GM23338 (cell line): ENCODE data around the gene ZFYVE26. TPM values are rescaled to one million over a fixed set of nuclear protein-coding genes. Genes with fewer than 3 reads are reported as not detected.
"Not testable (repeated sequence)": the region's sequence is repeated elsewhere in the genome, so short reads cannot be mapped to it uniquely, and the experiment has no call there.

Experiments
- ATAC-seq: fragments of 200-7000 bp; cut with Tn5 transposase; 3 replicates; pipeline ENCODE4 v1.9.1; 2020
- DNase-seq: peaks from one replicate; pipeline ENCODE4 v3.0.0-alpha.2; 2015; ENCODE audit warnings: low spot score
- H2AFZ ChIP-seq: fragments of 200-600 bp; sonication (generic); 2 replicates; pipeline ENCODE4 v1.8.0; 2016; ENCODE audit warnings: antibody characterized with exemption, mild to moderate bottlenecking, moderate library complexity
- H3F3A ChIP-seq: fragments of 200-600 bp; sonication (generic); replicated peaks from 2 replicates; pipeline ENCODE4 v1.8.0; 2017; ENCODE audit warnings: antibody characterized with exemption, mixed run types, low read depth
- H3K27ac ChIP-seq: fragments of 200-600 bp; sonication (generic); 2 replicates; pipeline ENCODE4 v1.6.1; 2016; ENCODE audit warnings: low read depth
- H3K27me3 ChIP-seq: fragments of 200-600 bp; sonication (generic); 2 replicates; pipeline ENCODE4 v1.8.0; 2016; ENCODE audit warnings: mild to moderate bottlenecking, mixed run types, moderate library complexity; ENCODE audit not compliant: insufficient read depth
- H3K36me3 ChIP-seq: fragments of 200-600 bp; sonication (generic); 2 replicates; pipeline ENCODE4 v1.8.0; 2016; ENCODE audit warnings: mild to moderate bottlenecking; ENCODE audit not compliant: insufficient read depth
- H3K4me1 ChIP-seq: fragments of 200-600 bp; sonication (generic); 2 replicates; pipeline ENCODE4 v1.8.0; 2016; ENCODE audit warnings: mild to moderate bottlenecking, moderate library complexity; ENCODE audit not compliant: insufficient read depth
- H3K4me2 ChIP-seq: fragments of 200-600 bp; sonication (generic); 2 replicates; pipeline ENCODE4 v1.7.1; 2017; ENCODE audit warnings: mixed run types
- H3K4me3 ChIP-seq: fragments of 200-600 bp; sonication (generic); 2 replicates; pipeline ENCODE4 v1.6.1; 2016; ENCODE audit warnings: mixed run types
- H3K79me2 ChIP-seq: fragments of 200-600 bp; sonication (generic); replicated peaks from 2 replicates; pipeline ENCODE4 v1.8.0; 2017; ENCODE audit warnings: mild to moderate bottlenecking; ENCODE audit not compliant: insufficient read depth
- H3K9me2 ChIP-seq: fragments of 200-600 bp; sonication (generic); 2 replicates; pipeline ENCODE4 v1.8.0; 2017; ENCODE audit not compliant: insufficient read depth
- H4K20me1 ChIP-seq: fragments of 200-600 bp; sonication (generic); replicated peaks from 2 replicates; pipeline ENCODE4 v1.8.0; 2017; ENCODE audit warnings: mild to moderate bottlenecking; ENCODE audit not compliant: insufficient read depth
- H3K27ac Mint-ChIP-seq: 2 replicates; pipeline ENCODE4 v1.8.0; 2020; ENCODE audit warnings: inconsistent platforms, mild to moderate bottlenecking, moderate library complexity, mixed read lengths
- H3K27me3 Mint-ChIP-seq: 3 replicates; pipeline ENCODE4 v1.8.0; 2022; ENCODE audit warnings: low read depth, mild to moderate bottlenecking, moderate library complexity, mixed read lengths, inconsistent platforms; ENCODE audit not compliant: insufficient read depth, poor library complexity
- H3K36me3 Mint-ChIP-seq: 3 replicates; pipeline ENCODE4 v1.8.0; 2021; ENCODE audit warnings: low read depth, mild to moderate bottlenecking, inconsistent platforms, moderate library complexity, mixed read lengths
- H3K4me1 Mint-ChIP-seq: 3 replicates; pipeline ENCODE4 v1.8.0; 2020; ENCODE audit warnings: mild to moderate bottlenecking, inconsistent platforms, mixed read lengths
- H3K4me3 Mint-ChIP-seq: 3 replicates; pipeline ENCODE4 v1.8.0; 2021; ENCODE audit warnings: moderate library complexity, mild to moderate bottlenecking, inconsistent platforms, mixed read lengths
- H3K9me3 Mint-ChIP-seq: 3 replicates; pipeline ENCODE4 v1.8.0; 2020; ENCODE audit warnings: moderate library complexity, mild to moderate bottlenecking, inconsistent platforms, mixed read lengths
- CREB1 ChIP-seq: fragments of 250-450 bp; sonication (Bioruptor Pico); IDR thresholded peaks from 2 replicates; pipeline ENCODE4 v1.5.0; 2020; ENCODE audit warnings: low read depth, mild to moderate bottlenecking, moderate library complexity
- CTCF ChIP-seq, 2 experiments: fragments of 200-600 bp in 1 of 2; sonication (generic) in 1 of 2; conservative IDR thresholded peaks; 2 replicates each; pipeline versions ENCODE4 v1.5.1 to v1.6.1; 2016 to 2017; ENCODE audit warnings: antibody characterized with exemption in 2 of 2, low read depth in 2 of 2, mild to moderate bottlenecking in 2 of 2, moderate library complexity in 1 of 2
- ETS1 ChIP-seq: IDR thresholded peaks from 2 replicates; pipeline ENCODE4 v1.6.1; 2016; ENCODE audit warnings: antibody characterized with exemption
- EZH2phosphoT487 ChIP-seq: fragments of 200-600 bp; sonication (generic); IDR thresholded peaks from one replicate; pipeline ENCODE4 v1.8.1; 2018; ENCODE audit warnings: antibody characterized with exemption; ENCODE audit not compliant: unreplicated experiment
- JUNB ChIP-seq: IDR thresholded peaks from one replicate; pipeline ENCODE4 v1.6.1; 2016; ENCODE audit warnings: antibody characterized with exemption; ENCODE audit not compliant: unreplicated experiment
- NANOG ChIP-seq: IDR thresholded peaks from 2 replicates; pipeline ENCODE4 v1.6.1; 2016; ENCODE audit warnings: antibody characterized with exemption, borderline replicate concordance
- POLR2AphosphoS5 ChIP-seq: IDR thresholded peaks from 2 replicates; pipeline ENCODE4 v1.6.1; 2016; ENCODE audit warnings: antibody characterized with exemption, low read depth
- REST ChIP-seq: IDR thresholded peaks from one replicate; pipeline ENCODE4 v1.6.1; 2018; ENCODE audit warnings: antibody characterized with exemption; ENCODE audit not compliant: unreplicated experiment
- STAT1 ChIP-seq: IDR thresholded peaks from one replicate; pipeline ENCODE4 v1.6.1; 2016; ENCODE audit warnings: antibody characterized with exemption; ENCODE audit not compliant: unreplicated experiment
- ZNF331 ChIP-seq: fragments of 250-450 bp; sonication (Bioruptor Pico); IDR thresholded peaks from 2 replicates; pipeline ENCODE4 v1.5.0; 2020; ENCODE audit warnings: low read depth, mild to moderate bottlenecking, moderate library complexity
- ZNF462 ChIP-seq: fragments of 250-450 bp; sonication (Bioruptor Pico); IDR thresholded peaks from 2 replicates; pipeline ENCODE4 v1.5.0; 2020; ENCODE audit warnings: mild to moderate bottlenecking, moderate library complexity
- polyA plus RNA-seq: library from polyadenylated mRNA; unstranded; fragments of >200 nt; fragmentation: Nextera tagmentation; extraction: Ambion mirVana; gene quantifications from 2 replicates; pipeline ENCODE4 v1.2.1, GENCODE V29; 2016
- total RNA-seq: library from RNA; depleted of rRNA; stranded (reverse); fragments of >200 nt; shearing (Covaris generic); gene quantifications from 2 replicates; pipeline ENCODE4 v1.2.3, GENCODE V29; 2014

ZFYVE26 gene
- total and polyA plus RNA-seq, 2 experiments from 2014 or later: 5.6 to 36.0 TPM

- Histone ChIP-seq H3K4me3 (no peak overlapping the region), H3K36me3 (peaks cover 7% of the 10 kb centered on the region; the same call in 1 of the 2 replicates), H3K27me3 (no peaks in the 10 kb centered on the region), H2AFZ (no peak overlapping the region), H3K79me2 (no peaks in the 10 kb centered on the region), H4K20me1 (no peaks in the 10 kb centered on the region), H3K9me2 (no peaks in the 10 kb centered on the region; the same call in 1 of the 2 replicates), H3F3A (no peaks in the 10 kb centered on the region), H3K27ac (no peak overlapping the region), H3K4me2 (no peak overlapping the region), H3K4me1 (no peaks in the 10 kb centered on the region; the same call in 1 of the 2 replicates)
- TF ChIP-seq ETS1 (no peak), CTCF (conservative IDR thresholded peaks at IDR 0.05; ENCODE audit: low read depth in 2 of 2) (no peak), CREB1 (CRISPR knock-in tag) (no peak), ZNF331 (CRISPR knock-in tag) (no peak), JUNB (no peak), REST (no peak), EZH2phosphoT487 (no peak), ZNF462 (CRISPR knock-in tag) (no peak), STAT1 (no peak), POLR2AphosphoS5 (no peak), NANOG (no peak)
- Mint-ChIP-seq H3K9me3 (peaks cover 53% of the 10 kb centered on the region), H3K27me3 (peaks cover 2% of the 10 kb centered on the region), H3K36me3 (peaks cover 8% of the 10 kb centered on the region; the same call in 2 of the 3 replicates), H3K4me3 (no peak overlapping the region), H3K27ac (no peak overlapping the region), H3K4me1 (no peaks in the 10 kb centered on the region)
- ATAC-seq (no peak), DNase-seq (peak; percentile 67)
Observed at GRCh38 chr14:67710209-67710608, 106.2 kb downstream of the ZFYVE26 start.

- H3K4me3 Mint-ChIP-seq, H3K27me3 ChIP-seq, H3K9me2 ChIP-seq, H3K4me1 ChIP-seq, H3K79me2 ChIP-seq, H3K36me3 ChIP-seq, H3K36me3 Mint-ChIP-seq, H3K27me3 Mint-ChIP-seq, H3K4me3 ChIP-seq, H3K4me1 Mint-ChIP-seq, DNase-seq, H3K27ac ChIP-seq, H3K4me2 ChIP-seq, H3K27ac Mint-ChIP-seq, H3F3A ChIP-seq, H4K20me1 ChIP-seq, ATAC-seq, H2AFZ ChIP-seq: not testable (repeated sequence)
- H3K9me3 Mint-ChIP-seq: peaks cover 53% of the 10 kb centered on the region
Observed at GRCh38 chr14:67709796-67710195, 106.6 kb downstream of the ZFYVE26 start.
